ENCODE measurements around the gene PARP12.

- TF ChIP-seq HOXA7 (CRISPR knock-in tag; IDR thresholded peaks at IDR 0.05; ENCODE audit: borderline replicate concordance) (no peak), ZNF274 (IDR thresholded peaks at IDR 0.05; ENCODE audit: low read length) (no peak), ZNF274 (tag by site-specific recombination; IDR thresholded peaks at IDR 0.05; ENCODE audit: borderline replicate concordance) (no peak), CTCF (tag by site-specific recombination; IDR thresholded peaks at IDR 0.05) (no peak), ZNF184 (tag by site-specific recombination; IDR thresholded peaks at IDR 0.05) (no peak), ZNF175 (tag by site-specific recombination; IDR thresholded peaks at IDR 0.05) (no peak), ZNF146 (tag by site-specific recombination; IDR thresholded peaks at IDR 0.05) (no peak), GLI4 (tag by site-specific recombination; IDR thresholded peaks at IDR 0.05) (no peak), ZNF785 (tag by site-specific recombination; IDR thresholded peaks at IDR 0.05) (no peak), PATZ1 (tag by site-specific recombination; IDR thresholded peaks at IDR 0.05) (no peak)
Observed at GRCh38 chr7:140019172-140019571, 43.6 kb downstream of the PARP12 start.

Data from HEK293 (cell line).